ENCODE data around the gene CFAP299.
"Not testable (repeated sequence)": the region's sequence is repeated elsewhere in the genome, so short reads cannot be mapped to it uniquely, and the experiment has no call there.

CFAP299 gene

GRCh38 chr4:80393246-80393969 is 57.9 kb downstream of the CFAP299 start:
- DNase-seq = no peak

- no peak for DNase-seq
Measured at GRCh38 chr4:80393970-80394250, 58.4 kb downstream of the CFAP299 start.

- DNase-seq = no peak
Measured at GRCh38 chr4:80407246-80407645, 71.7 kb downstream of the CFAP299 start.

GRCh38 chr4:80409809-80410208 is 74.3 kb downstream of the CFAP299 start:
- no peak for DNase-seq

- DNase-seq = no peak
Measured at GRCh38 chr4:80412322-80412721, 76.8 kb downstream of the CFAP299 start.

- DNase-seq = no peak
Measured at GRCh38 chr4:80413086-80413485, 77.6 kb downstream of the CFAP299 start.

GRCh38 chr4:80417019-80417418 is 81.5 kb downstream of the CFAP299 start:
- DNase-seq = no peak

GRCh38 chr4:80419946-80420345 is 84.4 kb downstream of the CFAP299 start:
- DNase-seq = no peak

- DNase-seq = no peak
Measured at GRCh38 chr4:80420638-80421037, 85.1 kb downstream of the CFAP299 start.

- no peak for DNase-seq
Measured at GRCh38 chr4:80422727-80423404, 87.3 kb downstream of the CFAP299 start.

GRCh38 chr4:80423553-80424224 is 88.2 kb downstream of the CFAP299 start:
- no peak for DNase-seq

- no peak for DNase-seq
Measured at GRCh38 chr4:80424225-80424581, 88.7 kb downstream of the CFAP299 start.

- no peak for DNase-seq
Measured at GRCh38 chr4:80425124-80426100, 89.9 kb downstream of the CFAP299 start.

GRCh38 chr4:80431203-80431965 is 95.9 kb downstream of the CFAP299 start:
- no peak for DNase-seq

GRCh38 chr4:80434238-80434637 is 98.7 kb downstream of the CFAP299 start:
- no peak for DNase-seq

GRCh38 chr4:80438016-80438415 is 102.5 kb downstream of the CFAP299 start:
- DNase-seq = no peak

GRCh38 chr4:80439294-80440061 is 103.9 kb downstream of the CFAP299 start:
- not testable (repeated sequence) for DNase-seq

GRCh38 chr4:80446248-80446647 is 110.7 kb downstream of the CFAP299 start:
- no peak for DNase-seq

GRCh38 chr4:80446664-80447063 is 111.1 kb downstream of the CFAP299 start:
- no peak for DNase-seq

GRCh38 chr4:80447493-80447892 is 112.0 kb downstream of the CFAP299 start:
- DNase-seq = no peak

- no peak for DNase-seq
Measured at GRCh38 chr4:80448056-80448455, 112.5 kb downstream of the CFAP299 start.

- DNase-seq = no peak
Measured at GRCh38 chr4:80452055-80452454, 116.5 kb downstream of the CFAP299 start.

Data from SHP77 treated with DMSO at 0.1 percent for 48 hours (cell line).